ENCODE results near the gene RNF2.

The RNF2 gene

GRCh38 chr1:185075476-185075875, 30.1 kb downstream of the RNF2 start:
- FAIRE-seq (no peak), DNase-seq (ENCODE audit: insufficient read length, low spot score) (no peak)
- TF ChIP-seq PAX5 (IDR thresholded peaks at IDR 0.05; ENCODE audit: insufficient read depth, low read length, severe bottlenecking) = no peak
- TF ChIP-seq POU2F2 (IDR thresholded peaks at IDR 0.05; ENCODE audit: low read depth, low read length) = no peak
- no peak for TF ChIP-seq SPI1 (IDR thresholded peaks at IDR 0.05; ENCODE audit: low read depth, low read length)
- TF ChIP-seq POLR2AphosphoS5 (IDR thresholded peaks at IDR 0.05; ENCODE audit: low read depth, low read length) = no peak
- no peak for TF ChIP-seq TAF1 (IDR thresholded peaks at IDR 0.05; ENCODE audit: low read depth, low read length)
- TF ChIP-seq POLR2A (IDR thresholded peaks at IDR 0.05; ENCODE audit: low read depth, low read length) = no peak

DNA sequence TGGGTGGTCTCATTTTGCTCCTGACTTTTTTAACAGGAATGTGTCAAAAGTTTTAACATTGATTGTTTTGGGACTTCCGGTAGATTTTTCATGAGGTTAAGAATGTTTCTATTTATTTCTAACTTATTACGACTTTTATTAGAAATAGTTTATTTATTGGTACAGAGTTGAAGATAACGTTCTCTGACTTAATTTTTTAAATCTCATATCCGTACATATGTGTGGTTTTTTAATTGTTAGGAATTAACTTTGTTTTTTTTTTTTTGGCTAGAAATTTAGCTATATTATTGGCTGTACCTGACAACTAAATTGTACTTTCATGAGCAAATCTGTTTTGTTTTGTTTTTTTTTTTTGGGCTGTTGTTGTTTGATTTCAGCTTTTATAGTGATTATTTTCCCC, 32.0 kb downstream of the RNF2 start:
- TF ChIP-seq SPI1 (IDR thresholded peaks at IDR 0.05; ENCODE audit: low read depth, low read length) = no peak
- DNase-seq (ENCODE audit: insufficient read length, low spot score) (no peak), FAIRE-seq (no peak)

GRCh38 chr1:185080422-185080821, 35.1 kb downstream of the RNF2 start:
- no peak for DNase-seq (ENCODE audit: insufficient read length, low spot score)
- no peak for FAIRE-seq
- TF ChIP-seq PAX5 (IDR thresholded peaks at IDR 0.05; ENCODE audit: insufficient read depth, low read length, severe bottlenecking) (no peak), TAF1 (IDR thresholded peaks at IDR 0.05; ENCODE audit: low read depth, low read length) (no peak), POU2F2 (IDR thresholded peaks at IDR 0.05; ENCODE audit: low read depth, low read length) (no peak), POLR2AphosphoS5 (IDR thresholded peaks at IDR 0.05; ENCODE audit: low read depth, low read length) (no peak), POLR2A (IDR thresholded peaks at IDR 0.05; ENCODE audit: low read depth, low read length) (no peak), SPI1 (IDR thresholded peaks at IDR 0.05; ENCODE audit: low read depth, low read length) (no peak)

DNA sequence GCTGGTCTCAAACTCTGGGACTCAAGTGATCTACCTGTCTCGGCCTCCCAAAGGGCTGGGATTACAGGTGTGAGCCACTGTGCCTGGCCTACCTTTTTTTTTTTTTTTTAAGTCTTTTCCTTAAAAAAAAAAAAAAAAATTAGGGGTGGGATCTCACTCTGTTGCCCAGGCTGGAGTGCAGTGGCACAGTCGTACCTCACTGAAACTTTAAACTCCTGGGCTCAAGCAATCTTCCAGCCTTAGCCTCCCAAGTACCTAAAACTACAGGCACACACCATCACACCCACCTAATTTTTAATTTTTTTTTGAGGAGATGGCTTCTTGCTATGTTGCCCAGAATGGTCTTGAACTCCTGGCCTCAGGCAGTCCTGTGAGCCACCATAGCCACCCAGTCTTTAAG, 38.5 kb downstream of the RNF2 start:
- TF ChIP-seq TAF1 (IDR thresholded peaks at IDR 0.05; ENCODE audit: low read depth, low read length) (no peak), POLR2AphosphoS5 (IDR thresholded peaks at IDR 0.05; ENCODE audit: low read depth, low read length) (no peak), POU2F2 (IDR thresholded peaks at IDR 0.05; ENCODE audit: low read depth, low read length) (no peak), POLR2A (IDR thresholded peaks at IDR 0.05; ENCODE audit: low read depth, low read length) (no peak), PAX5 (IDR thresholded peaks at IDR 0.05; ENCODE audit: insufficient read depth, low read length, severe bottlenecking) (no peak), SPI1 (IDR thresholded peaks at IDR 0.05; ENCODE audit: low read depth, low read length) (no peak)
- DNase-seq (ENCODE audit: insufficient read length, low spot score) (no peak), FAIRE-seq (no peak)

DNA sequence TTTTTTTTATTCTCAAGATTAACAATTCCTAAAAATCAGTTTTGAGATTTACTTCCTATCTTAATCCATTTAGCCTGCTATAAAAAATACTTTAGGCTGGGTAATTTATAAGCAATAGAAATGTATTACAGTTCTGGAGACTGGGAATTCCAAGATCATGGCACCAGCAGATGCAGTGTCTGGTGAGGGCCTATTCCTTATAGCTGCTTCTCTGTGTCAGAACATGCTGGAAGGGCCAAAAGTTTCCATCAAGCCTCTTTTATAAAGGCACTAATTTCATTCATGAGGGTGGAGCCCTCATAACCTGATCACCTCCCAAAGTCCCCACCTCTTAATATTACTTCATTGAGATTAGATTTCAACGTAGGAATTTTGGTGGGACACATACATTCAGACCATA, 41.7 kb downstream of the RNF2 start:
- TF ChIP-seq SPI1 (IDR thresholded peaks at IDR 0.05; ENCODE audit: low read depth, low read length) (no peak), PAX5 (IDR thresholded peaks at IDR 0.05; ENCODE audit: insufficient read depth, low read length, severe bottlenecking) (no peak), POLR2AphosphoS5 (IDR thresholded peaks at IDR 0.05; ENCODE audit: low read depth, low read length) (no peak), POU2F2 (IDR thresholded peaks at IDR 0.05; ENCODE audit: low read depth, low read length) (no peak), TAF1 (IDR thresholded peaks at IDR 0.05; ENCODE audit: low read depth, low read length) (no peak)
- DNase-seq (ENCODE audit: insufficient read length, low spot score) (no peak), FAIRE-seq (no peak)

DNA sequence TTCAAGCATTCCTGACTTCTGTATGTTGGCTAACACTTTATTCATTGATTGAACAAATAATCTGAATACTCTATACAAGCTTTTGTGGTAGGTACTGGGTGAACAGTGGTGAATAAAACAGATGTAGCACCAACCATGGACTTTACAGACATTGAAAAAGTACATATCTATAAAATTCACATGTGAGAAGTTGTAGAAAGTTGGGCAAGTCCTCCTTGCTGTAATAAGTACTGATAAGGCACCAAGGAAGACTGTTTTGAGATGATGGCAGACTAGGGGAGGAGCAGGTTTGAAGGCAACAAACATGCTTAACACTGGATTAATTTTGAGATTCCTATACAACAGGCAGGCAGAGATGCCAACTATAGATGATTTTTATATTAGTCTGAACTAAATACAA, 42.4 kb downstream of the RNF2 start:
- TF ChIP-seq PAX5 (IDR thresholded peaks at IDR 0.05; ENCODE audit: insufficient read depth, low read length, severe bottlenecking) (no peak), POU2F2 (IDR thresholded peaks at IDR 0.05; ENCODE audit: low read depth, low read length) (no peak), POLR2AphosphoS5 (IDR thresholded peaks at IDR 0.05; ENCODE audit: low read depth, low read length) (no peak), POLR2A (IDR thresholded peaks at IDR 0.05; ENCODE audit: low read depth, low read length) (no peak), TAF1 (IDR thresholded peaks at IDR 0.05; ENCODE audit: low read depth, low read length) (no peak), SPI1 (IDR thresholded peaks at IDR 0.05; ENCODE audit: low read depth, low read length) (no peak)
- no peak for DNase-seq (ENCODE audit: insufficient read length, low spot score)
- FAIRE-seq = no peak

DNA sequence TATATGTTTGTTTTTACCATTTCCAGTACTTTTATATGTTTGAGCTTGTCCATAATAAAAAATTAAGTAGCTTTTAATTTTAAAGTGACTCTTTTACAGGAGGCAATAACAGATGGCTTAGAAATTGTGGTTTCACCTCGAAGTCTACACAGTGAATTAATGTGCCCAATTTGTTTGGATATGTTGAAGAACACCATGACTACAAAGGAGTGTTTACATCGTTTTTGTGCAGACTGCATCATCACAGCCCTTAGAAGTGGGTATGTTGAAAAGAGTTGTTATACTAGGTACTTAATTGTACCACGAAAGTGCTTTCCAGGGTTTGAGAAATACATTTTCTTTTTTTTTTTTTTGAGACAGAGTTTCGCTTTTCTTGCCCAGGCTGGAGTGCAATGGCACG, 46.1 kb downstream of the RNF2 start:
- DNase-seq (ENCODE audit: insufficient read length, low spot score) (no peak), FAIRE-seq (no peak)
- no peak for TF ChIP-seq POLR2AphosphoS5 (IDR thresholded peaks at IDR 0.05; ENCODE audit: low read depth, low read length)
- TF ChIP-seq POU2F2 (IDR thresholded peaks at IDR 0.05; ENCODE audit: low read depth, low read length) = no peak
- no peak for TF ChIP-seq TAF1 (IDR thresholded peaks at IDR 0.05; ENCODE audit: low read depth, low read length)
- TF ChIP-seq SPI1 (IDR thresholded peaks at IDR 0.05; ENCODE audit: low read depth, low read length) = no peak
- TF ChIP-seq PAX5 (IDR thresholded peaks at IDR 0.05; ENCODE audit: insufficient read depth, low read length, severe bottlenecking) = no peak
- no peak for TF ChIP-seq POLR2A (IDR thresholded peaks at IDR 0.05; ENCODE audit: low read depth, low read length)

DNA sequence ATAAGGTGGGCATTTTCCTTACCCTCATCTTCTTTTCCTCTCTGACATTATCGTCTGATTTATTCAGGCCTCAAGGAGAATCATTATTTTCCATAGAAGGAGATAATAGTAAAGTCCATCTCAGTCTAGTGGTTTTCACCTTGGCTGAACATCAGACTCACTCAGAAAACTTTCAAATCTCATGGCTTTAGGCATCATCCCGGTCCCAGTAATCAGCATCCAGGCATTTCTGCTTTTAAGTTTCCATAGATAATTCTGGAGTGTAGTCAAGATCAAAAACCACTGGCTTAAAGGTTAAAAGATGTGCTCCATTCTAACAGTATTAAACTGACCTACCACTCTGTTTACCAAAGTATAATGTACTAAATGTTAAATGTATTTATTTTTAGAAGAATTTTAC, 49.4 kb downstream of the RNF2 start:
- DNase-seq (ENCODE audit: insufficient read length, low spot score) (no peak), FAIRE-seq (no peak)
- no peak for TF ChIP-seq TAF1 (IDR thresholded peaks at IDR 0.05; ENCODE audit: low read depth, low read length)
- TF ChIP-seq POLR2AphosphoS5 (IDR thresholded peaks at IDR 0.05; ENCODE audit: low read depth, low read length) = no peak
- no peak for TF ChIP-seq SPI1 (IDR thresholded peaks at IDR 0.05; ENCODE audit: low read depth, low read length)
- TF ChIP-seq PAX5 (IDR thresholded peaks at IDR 0.05; ENCODE audit: insufficient read depth, low read length, severe bottlenecking) = no peak
- TF ChIP-seq POU2F2 (IDR thresholded peaks at IDR 0.05; ENCODE audit: low read depth, low read length) = no peak
- TF ChIP-seq POLR2A (IDR thresholded peaks at IDR 0.05; ENCODE audit: low read depth, low read length) = no peak

GRCh38 chr1:185096531-185096930, 51.2 kb downstream of the RNF2 start:
- no peak for FAIRE-seq
- TF ChIP-seq SPI1 (IDR thresholded peaks at IDR 0.05; ENCODE audit: low read depth, low read length) = no peak
- no peak for DNase-seq (ENCODE audit: insufficient read length, low spot score)

DNA sequence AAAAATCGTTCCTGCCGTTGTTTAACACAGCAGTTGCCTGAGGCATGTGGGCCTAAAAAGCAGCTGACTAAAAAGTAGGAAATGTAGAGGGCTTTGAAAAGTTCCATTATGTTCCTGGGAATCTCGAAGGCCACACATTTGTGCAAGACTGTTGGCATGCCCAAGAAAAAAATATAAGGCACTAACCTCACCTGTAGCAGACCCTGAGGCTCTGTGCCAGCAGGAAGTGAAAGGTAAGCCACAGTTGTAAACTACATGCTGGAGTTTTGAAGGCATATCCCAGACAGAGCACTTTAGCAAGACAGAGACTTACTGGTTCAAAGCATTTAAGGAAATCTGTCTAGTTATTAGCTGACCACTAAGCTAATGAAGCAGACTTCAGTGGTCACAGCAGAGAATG, 58.7 kb downstream of the RNF2 start:
- TF ChIP-seq TAF1 (IDR thresholded peaks at IDR 0.05; ENCODE audit: low read depth, low read length) (no peak), POLR2A (IDR thresholded peaks at IDR 0.05; ENCODE audit: low read depth, low read length) (no peak), POLR2AphosphoS5 (IDR thresholded peaks at IDR 0.05; ENCODE audit: low read depth, low read length) (no peak), PAX5 (IDR thresholded peaks at IDR 0.05; ENCODE audit: insufficient read depth, low read length, severe bottlenecking) (no peak), POU2F2 (IDR thresholded peaks at IDR 0.05; ENCODE audit: low read depth, low read length) (no peak), SPI1 (IDR thresholded peaks at IDR 0.05; ENCODE audit: low read depth, low read length) (no peak)
- DNase-seq (ENCODE audit: insufficient read length, low spot score) (no peak), FAIRE-seq (peak; percentile 23)

- TF ChIP-seq POU2F2 (IDR thresholded peaks at IDR 0.05; ENCODE audit: low read depth, low read length) (no peak), TAF1 (IDR thresholded peaks at IDR 0.05; ENCODE audit: low read depth, low read length) (no peak), POLR2A (IDR thresholded peaks at IDR 0.05; ENCODE audit: low read depth, low read length) (no peak), PAX5 (IDR thresholded peaks at IDR 0.05; ENCODE audit: insufficient read depth, low read length, severe bottlenecking) (no peak), SPI1 (IDR thresholded peaks at IDR 0.05; ENCODE audit: low read depth, low read length) (no peak), POLR2AphosphoS5 (IDR thresholded peaks at IDR 0.05; ENCODE audit: low read depth, low read length) (no peak)
- DNase-seq (ENCODE audit: insufficient read length, low spot score) (no peak), FAIRE-seq (no peak)
These were observed 59.8 kb downstream of the RNF2 start for GRCh38 chr1:185105121-185105520.
